Activated CD8-positive, alpha-beta memory T cell treated with anti-CD3 and anti-CD28 coated beads, Interleukin-2, amount 50 U/mL, for 24 hours (primary cell): ENCODE measurements around the gene CAST.

ENCODE experiments used
- DNase-seq: peaks from one replicate; pipeline ENCODE4 v3.0.0-alpha.2; 2020; ENCODE audit errors: extremely low read depth

The CAST gene

DNA sequence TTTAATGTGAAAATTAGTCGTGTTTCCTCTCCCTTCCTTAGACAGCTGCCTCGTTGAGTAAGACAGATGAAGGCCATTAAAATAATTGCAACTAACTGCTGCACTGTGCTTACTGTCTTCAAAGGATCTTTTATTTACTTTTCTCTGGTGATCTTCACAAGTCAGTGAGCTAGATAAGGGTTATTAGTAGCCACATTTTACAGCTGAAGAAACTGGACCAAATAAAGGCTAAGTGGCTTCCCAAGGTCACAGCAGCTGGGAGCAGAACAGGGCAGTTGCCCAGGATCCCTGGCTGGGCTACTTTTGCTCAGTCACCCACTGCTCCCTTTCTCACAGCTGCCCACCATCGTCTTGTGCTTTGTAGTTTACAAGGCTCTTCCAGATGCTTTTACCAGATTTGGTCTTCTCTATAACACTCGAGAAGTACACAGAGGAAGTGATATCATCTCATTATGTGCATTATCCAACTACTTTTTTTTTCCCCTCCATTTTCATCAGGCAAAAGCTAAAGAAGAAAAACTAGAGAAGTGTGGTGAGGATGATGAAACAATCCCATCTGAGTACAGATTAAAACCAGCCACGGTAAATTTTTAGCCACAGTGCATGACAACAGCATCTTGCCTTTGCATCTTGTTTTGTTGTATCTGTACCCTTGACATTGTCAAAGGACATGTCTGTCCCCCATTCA is 83.8 kb downstream of the CAST start:
- no peak for DNase-seq

- no peak for DNase-seq
These were observed 85.5 kb downstream of the CAST start for GRCh38 chr5:96747720-96748119.

DNA sequence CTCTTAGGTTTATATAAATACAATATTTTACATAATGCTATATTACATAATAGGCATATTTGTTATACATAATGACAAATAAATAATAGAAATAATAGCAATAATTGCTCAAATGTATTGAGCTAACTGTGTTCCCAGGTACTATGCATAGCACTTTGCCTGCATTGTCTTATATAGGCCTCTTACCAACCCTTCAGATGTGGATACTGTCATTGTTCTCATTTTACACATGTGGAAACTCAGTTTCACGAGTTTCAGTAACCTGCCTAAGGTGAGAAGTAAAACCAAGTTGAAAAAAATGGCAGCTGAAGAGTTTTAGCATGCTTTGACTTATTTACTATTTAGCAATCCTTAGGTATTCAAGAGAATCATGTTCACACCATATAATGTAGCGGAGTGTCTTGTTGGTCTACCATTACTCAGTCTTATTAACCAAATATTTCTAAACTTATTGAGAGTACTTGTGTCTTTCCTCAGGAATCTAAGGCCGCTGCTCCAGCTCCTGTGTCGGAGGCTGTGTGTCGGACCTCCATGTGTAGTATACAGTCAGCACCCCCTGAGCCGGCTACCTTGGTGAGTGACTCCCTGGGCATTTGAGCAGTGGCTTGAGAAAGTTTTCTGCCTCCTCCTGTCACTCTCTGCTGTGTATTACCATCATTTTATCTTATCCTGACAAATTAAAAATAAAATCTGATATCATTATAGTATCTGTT is 88.1 kb downstream of the CAST start:
- no peak for DNase-seq

DNA sequence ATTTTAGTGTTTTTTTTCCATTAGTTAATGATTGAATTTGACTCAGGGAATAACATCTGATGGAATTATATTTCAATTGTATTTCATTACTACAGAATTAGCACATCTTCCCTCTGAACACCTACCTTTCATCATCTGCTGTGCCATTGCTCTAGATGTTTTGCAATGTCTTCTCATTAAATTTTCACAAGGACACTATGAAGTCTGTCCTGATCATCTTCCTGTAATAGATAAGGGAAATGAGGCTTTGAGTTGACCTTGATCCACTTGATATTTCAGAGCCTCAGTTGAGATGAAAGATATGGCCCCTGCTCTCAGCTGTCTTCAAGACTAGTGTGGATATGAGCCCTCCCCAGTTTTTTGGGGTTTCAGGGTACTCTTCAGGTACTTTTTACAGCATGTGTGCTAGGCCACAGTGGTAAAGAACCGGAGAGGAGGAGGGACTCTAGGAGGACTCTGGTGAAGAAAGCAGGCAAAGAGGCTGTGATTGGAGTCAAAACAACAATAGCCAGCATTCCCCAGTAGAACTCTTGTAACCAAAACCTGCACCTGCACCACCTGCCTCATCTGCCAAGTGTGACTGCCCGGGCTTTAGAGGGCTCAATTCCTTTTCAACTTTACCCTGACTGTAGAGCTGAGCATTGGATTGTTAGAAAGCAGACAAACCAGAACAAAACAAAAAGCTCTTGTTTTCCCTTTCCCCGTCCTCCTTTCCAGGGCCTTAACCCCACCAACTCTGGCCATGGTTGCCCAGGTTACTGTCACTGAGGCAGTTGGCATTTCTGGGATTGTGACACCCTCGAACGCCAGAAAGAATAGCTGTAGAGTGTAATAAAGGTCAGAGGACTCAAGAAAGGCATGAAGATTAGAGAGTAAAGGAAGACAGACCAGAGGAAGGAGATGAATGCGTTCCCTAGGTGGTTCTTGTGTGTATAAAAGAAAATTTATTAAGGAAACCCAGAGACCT is 89.3 kb downstream of the CAST start:
- DNase-seq: no peak

DNA sequence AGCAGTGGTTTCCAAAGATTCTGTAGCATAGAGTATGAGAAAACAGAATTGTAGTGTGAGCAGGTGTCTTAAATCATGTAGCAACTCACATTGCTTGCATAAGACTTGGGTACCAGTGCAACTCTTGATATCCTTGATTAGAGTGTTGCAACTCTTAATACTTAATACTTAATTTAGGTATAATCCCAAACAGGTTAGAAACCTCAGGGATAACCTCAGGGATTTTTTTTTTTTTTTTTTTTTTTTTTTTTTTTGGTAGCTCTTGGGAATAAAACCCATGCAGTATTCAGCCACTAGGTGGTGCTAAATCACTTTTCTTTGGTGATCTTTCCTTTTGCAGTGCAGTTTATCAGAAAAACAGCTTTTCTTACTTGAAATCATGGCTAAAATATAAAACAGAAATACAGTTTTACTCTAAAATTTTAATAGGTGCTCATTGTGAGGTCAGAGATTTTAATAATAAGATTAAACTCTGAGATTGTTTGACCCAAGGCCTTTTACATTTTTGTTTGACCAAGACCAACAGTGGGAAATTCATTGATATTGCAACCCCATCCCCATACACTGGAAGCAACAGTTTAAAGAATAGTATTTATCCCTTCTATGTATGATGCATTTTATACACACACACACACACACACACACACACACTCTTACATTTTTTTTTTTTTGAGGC is 90.3 kb downstream of the CAST start:
- no peak for DNase-seq

GRCh38 chr5:96753017-96753397 is 90.8 kb downstream of the CAST start:
- no peak for DNase-seq

- no peak for DNase-seq
These were observed 91.7 kb downstream of the CAST start for GRCh38 chr5:96753848-96754247.

DNA sequence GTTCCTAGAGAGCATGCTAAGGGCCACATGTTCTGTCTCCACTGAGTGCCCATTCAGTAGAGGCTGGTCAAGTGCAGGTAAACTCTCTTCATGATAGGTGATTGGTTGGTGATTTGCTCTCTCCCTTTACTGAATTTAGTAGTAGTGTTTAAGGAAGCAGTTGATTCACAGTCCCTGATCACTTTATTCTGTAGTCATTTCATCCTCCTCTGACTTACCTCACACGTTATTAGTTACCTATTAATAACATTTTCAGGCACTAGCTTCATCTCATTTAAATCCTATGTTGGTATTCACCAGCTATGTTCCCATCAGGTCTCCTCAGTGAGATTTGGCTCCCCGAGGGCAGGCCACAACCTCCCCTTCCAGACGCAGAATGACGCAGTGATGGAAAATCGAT is 93.7 kb downstream of the CAST start:
- DNase-seq: no peak

DNA sequence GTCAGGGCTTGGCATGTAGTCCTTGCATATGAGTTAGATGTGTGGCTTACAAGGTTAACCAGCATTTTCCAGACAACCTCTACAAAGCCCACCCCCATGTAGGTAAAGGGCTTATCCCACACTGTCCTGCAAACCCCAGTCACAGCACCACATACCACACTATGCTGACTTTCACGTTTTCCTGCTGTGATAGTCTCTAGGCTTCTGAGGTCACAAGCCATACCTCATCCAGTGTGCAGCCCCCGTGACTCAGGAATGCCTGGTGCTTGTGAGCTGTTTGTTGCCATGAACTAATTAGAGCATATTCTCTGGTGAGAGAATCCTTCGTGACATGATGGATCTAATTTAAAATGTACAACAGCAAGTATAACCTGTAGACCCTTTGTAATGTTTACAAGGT is 94.8 kb downstream of the CAST start:
- no peak for DNase-seq

DNA sequence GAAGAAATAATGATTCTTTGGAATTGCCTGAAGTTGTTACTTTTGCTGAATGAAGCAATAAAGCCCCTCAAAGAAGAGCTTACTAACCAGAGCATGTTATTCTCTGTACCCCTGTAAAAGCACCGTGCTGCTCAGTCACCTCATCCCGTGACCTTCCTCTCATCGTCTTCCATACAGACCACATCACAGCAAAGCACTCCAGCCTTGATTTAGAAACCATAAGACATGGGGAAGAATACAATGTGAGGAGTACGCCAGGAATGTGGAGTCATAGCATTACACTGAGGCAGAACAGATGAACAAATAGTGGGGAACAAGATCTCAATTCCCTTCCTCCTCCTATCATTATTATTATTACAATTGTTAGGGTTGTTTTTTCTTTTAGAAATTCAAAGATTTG is 96.4 kb downstream of the CAST start:
- no peak for DNase-seq

GRCh38 chr5:96761618-96762017 is 99.4 kb downstream of the CAST start:
- no peak for DNase-seq

DNA sequence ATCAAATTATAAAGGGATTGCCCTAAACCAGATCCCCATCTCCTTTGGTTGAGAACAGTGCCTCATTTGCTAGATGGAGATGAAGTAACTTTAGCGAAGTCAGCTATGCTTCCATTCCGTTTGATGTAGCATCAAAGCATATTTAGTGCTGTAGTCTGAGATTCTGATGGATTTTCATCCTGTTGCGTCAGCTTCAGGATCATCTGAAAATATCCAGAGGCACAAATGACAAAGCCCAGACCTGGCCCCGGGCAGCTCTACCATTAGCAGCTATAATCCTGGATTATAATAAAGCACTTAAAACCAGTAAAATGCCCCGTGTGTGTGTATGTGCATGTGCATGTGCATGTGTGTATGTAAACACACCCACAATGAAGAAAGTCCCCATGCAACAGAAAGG is 100.8 kb downstream of the CAST start:
- no peak for DNase-seq

DNA sequence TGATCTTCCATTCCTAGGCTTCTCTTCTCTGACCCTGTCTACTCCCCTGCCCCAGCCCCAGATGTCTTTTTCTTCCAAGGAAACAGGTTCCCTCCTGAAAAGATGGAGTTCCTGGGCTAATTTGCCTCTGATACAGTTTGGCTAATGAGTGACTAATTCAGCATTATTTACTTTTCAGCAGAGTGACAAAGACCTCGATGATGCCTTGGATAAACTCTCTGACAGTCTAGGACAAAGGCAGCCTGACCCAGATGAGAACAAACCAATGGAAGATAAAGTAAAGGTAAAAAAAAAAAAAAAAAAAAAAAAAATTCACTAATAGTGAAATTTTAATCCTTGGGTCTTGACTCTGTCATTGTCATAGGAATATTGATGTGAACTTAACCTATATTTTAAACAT is 102.9 kb downstream of the CAST start:
- DNase-seq: no peak

DNA sequence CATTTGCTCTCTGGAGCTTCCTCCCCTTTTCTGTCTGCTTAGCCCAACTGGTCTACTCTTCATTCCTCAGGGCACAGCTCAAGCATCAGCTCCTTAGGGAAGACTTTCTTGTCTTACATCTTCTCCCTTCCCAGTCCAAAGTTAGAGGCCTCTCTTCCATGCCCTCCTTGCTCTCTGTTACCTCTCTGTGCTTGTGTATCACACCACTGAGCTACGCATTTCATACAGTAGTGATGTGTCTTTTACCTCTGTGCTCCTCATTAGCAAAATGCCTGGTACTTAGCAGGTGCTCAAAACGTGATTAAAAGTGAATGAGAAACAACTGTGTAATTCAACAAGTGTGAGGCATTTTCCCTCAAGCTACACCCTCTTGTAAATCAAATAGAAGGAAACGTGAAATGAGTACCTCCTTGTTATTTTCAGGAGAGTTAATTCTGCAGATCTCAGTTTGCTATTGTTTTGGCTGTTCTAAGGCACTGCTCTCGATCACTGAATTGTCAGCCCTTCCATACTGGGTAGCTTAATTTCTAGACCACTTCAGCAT is 106.6 kb downstream of the CAST start:
- DNase-seq: no peak

DNA sequence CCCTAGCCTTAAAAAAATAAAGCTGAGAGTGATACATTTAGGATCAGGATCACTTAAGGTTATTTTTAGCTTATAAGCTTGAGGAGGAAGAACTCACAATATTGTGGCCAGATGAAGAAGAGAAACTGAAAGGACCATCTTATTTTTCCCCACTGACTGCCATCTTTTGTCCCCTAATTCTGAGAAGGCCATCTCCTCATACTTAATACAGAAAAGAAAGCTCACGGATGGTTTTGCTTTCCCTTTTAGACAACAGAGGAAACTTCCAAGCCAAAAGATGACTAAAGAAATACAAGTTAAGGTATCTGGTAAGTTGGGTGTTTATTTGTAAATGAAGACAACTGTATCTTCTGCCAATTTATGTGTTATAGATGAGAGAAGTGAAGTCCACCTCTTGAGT is 109.2 kb downstream of the CAST start:
- DNase-seq: no peak

GRCh38 chr5:96772111-96772510 is 109.9 kb downstream of the CAST start:
- DNase-seq: no peak

DNA sequence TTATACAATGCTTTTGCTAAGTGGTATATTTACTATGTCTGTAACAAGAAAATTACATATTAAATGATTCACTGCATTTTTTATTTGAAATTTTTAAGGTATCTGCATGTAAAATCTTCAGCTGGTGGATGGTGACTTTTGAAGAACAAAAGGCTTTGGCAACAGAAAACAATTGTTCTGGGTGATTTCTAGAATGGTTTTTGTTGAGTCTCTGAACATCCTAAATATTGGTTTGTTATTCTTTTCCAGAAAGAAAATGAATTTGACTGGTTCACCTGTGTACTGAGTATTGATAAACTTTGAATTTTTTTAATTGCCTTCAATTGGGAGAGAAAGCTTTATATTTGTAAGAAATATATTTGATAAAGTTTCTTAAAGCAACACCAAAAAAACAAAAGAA is 110.4 kb downstream of the CAST start:
- no peak for DNase-seq

- no peak for DNase-seq
These were observed 112.9 kb downstream of the CAST start for GRCh38 chr5:96775050-96775449.

DNA sequence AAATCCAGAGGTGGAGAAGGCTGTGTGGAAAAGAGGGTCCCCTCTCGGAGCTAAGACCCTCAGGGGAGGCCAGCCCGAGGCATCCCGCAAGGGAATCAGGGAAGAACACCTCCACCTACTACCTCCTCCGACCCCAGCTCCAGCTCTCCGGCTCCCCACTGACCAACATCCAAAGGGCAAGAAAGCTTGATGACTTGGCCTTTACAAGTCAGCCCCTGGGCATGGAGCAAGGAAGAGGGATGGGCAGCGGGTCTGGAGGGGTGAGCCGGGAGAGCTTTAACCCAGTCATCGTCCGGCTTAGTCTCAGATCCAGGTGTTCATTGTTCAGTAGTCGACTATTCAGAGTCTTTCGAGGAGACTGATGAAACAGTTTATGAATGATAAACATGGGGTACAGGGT is 113.5 kb downstream of the CAST start:
- no peak for DNase-seq

DNA sequence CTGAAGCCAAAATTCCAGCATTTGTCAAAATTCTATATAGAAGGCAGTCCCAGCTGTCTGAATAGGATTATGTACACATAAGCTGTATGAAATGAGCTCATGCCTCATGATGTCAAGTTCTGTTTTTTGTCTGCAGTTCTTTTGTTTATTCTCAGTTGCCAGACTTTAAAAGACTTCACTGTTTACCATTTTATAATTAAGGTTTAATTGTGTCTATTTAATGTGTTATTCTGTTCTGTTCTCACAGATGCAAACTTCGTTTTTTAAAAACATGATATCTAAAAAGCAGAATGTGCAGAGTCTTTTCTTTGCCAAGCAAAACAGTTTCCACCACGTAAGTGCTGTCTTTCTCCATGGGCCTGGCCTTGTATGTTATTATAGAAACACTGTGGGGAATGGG is 114.4 kb downstream of the CAST start:
- DNase-seq: no peak

- no peak for DNase-seq
These were observed 116.2 kb downstream of the CAST start for GRCh38 chr5:96778409-96778808.

DNA sequence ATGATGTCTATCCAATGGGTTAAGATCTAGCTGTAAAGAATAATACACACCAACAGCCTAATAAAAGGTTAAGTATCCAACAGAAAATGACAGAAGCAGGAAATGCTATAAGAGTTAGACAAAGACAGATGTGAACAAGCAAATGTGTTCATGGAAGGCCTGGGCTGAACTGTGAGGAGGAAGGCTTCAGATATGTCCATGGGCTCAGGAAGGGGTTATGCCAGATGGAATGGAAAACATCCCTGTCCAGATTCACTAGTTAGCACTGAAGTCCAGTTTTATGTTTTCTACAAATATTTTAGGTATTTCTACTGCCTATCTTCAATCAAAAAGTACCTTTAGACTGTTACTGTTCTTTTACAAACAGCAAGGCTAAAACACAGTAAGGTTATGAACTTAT is 118.5 kb downstream of the CAST start:
- DNase-seq: no peak
